ENCODE data around the gene CLDN3. TPM values are rescaled to one million over a fixed set of nuclear protein-coding genes. Genes with fewer than 3 reads are reported as not detected.
A peak's percentile ranks its signal among the peaks of the same experiment; 100 is the strongest.

Gene CLDN3
- total and polyA plus RNA-seq, 9 of the 15 experiments (the other 6 are each of a cell fraction or from before 2014, with no cell fraction given) = 0.29 TPM; not detected in 8

- Histone ChIP-seq H3K9me3 (replicated peaks; ENCODE audit: control insufficient read depth, insufficient read depth, low read depth, low read length) (no peaks in the 10 kb centered on the region), H3K36me3 (ENCODE audit: control insufficient read depth, insufficient read depth, low read length) (no peaks in the 10 kb centered on the region), H3K4me2 (ENCODE audit: insufficient read depth, low read length) (no peak overlapping the region), H4K20me1 (replicated peaks; ENCODE audit: control insufficient read depth, insufficient read depth, low read length) (no peaks in the 10 kb centered on the region), H3K4me1 (replicated peaks in 1 of 2; ENCODE audit: control insufficient read depth in 2 of 2, insufficient read depth in 2 of 2, low read length in 2 of 2) (peaks cover 9 to 13% of the 10 kb centered on the region in 2 experiments; a peak in 4 of 5 replicates), H3K4me3 (no peak overlapping the region), H2AFZ (ENCODE audit: low read depth, low read length) (peak overlapping the region; percentile 87), H3K9ac (ENCODE audit: insufficient read depth in 1 of 2, low read depth in 2 of 2, low read length in 2 of 2) (no peak overlapping the region), H3K27ac (ENCODE audit: extremely low read depth, low read depth, low read length) (peak overlapping the region; percentile 69; the same call in 2 of the 3 replicates), H3K9me1 (ENCODE audit: control insufficient read depth, insufficient read depth, low read length) (no peaks in the 10 kb centered on the region), H3K79me2 (ENCODE audit: control insufficient read depth, insufficient read depth, low read length) (no peaks in the 10 kb centered on the region), H3K27me3 (ENCODE audit: control insufficient read depth in 2 of 2, insufficient read depth in 2 of 2, low read length in 2 of 2) (no peaks in the 10 kb centered on the region)
- no peak for DNase-seq (ENCODE audit: extremely low read depth in 1 of 4, low spot score in 3 of 4)
- ChIA-PET POLR2A (interaction anchor here (1.9 kb wide), 1 partner anchor 36 kb away, joined by 5 read pairs; no protein-coding TSS in a partner anchor), CTCF (ENCODE audit: low intra/inter-chr PET ratio) (no interaction called here)
- no peak for FAIRE-seq
- intact Hi-C loops (cut with micrococcal nuclease) = no loop called here
- WGBS (ENCODE audit: insufficient coverage, low coverage, missing lambda C conversion rate) = 8% methylated on average over 1 of the region's 1 CpG
- BruUV-seq (replicated peaks) = no TSS peak
- in situ Hi-C loops (cut with MboI) = no loop called here
- no peak; the same call in 1 of the 3 replicates for ATAC-seq
- TF ChIP-seq, protein P1, sequence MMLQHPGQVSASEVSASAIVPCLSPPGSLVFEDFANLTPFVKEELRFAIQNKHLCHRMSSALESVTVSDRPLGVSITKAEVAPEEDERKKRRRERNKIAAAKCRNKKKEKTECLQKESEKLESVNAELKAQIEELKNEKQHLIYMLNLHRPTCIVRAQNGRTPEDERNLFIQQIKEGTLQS (IDR thresholded peaks at IDR 0.05) = peak; percentile 30; the same call in 1 of the 2 replicates
- TF ChIP-seq, protein P1 (CRISPR knock-in tag; conservative IDR thresholded peaks at IDR 0.05) = no peak
- TF ChIP-seq, protein P2, sequence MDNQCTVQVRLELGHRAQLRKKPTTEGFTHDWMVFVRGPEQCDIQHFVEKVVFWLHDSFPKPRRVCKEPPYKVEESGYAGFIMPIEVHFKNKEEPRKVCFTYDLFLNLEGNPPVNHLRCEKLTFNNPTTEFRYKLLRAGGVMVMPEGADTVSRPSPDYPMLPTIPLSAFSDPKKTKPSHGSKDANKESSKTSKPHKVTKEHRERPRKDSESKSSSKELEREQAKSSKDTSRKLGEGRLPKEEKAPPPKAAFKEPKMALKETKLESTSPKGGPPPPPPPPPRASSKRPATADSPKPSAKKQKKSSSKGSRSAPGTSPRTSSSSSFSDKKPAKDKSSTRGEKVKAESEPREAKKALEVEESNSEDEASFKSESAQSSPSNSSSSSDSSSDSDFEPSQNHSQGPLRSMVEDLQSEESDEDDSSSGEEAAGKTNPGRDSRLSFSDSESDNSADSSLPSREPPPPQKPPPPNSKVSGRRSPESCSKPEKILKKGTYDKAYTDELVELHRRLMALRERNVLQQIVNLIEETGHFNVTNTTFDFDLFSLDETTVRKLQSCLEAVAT (IDR thresholded peaks at IDR 0.05) = no peak
- TF ChIP-seq, protein P3, sequence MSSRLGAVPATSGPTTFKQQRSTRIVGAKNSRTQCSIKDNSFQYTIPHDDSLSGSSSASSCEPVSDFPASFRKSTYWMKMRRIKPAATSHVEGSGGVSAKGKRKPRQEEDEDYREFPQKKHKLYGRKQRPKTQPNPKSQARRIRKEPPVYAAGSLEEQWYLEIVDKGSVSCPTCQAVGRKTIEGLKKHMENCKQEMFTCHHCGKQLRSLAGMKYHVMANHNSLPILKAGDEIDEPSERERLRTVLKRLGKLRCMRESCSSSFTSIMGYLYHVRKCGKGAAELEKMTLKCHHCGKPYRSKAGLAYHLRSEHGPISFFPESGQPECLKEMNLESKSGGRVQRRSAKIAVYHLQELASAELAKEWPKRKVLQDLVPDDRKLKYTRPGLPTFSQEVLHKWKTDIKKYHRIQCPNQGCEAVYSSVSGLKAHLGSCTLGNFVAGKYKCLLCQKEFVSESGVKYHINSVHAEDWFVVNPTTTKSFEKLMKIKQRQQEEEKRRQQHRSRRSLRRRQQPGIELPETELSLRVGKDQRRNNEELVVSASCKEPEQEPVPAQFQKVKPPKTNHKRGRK (tag; IDR thresholded peaks at IDR 0.05) = 0 out of 2 replicates have a peak, but pooled peaks have one; percentile 47
- no peak for TF ChIP-seq SMARCC2 (IDR thresholded peaks at IDR 0.05; ENCODE audit: low read depth)
- TF ChIP-seq HIVEP1 (CRISPR knock-in tag; IDR thresholded peaks at IDR 0.05) = no peak
- no peak for TF ChIP-seq PML (IDR thresholded peaks at IDR 0.05; ENCODE audit: low read length)
- no peak for TF ChIP-seq FOXA3 (CRISPR knock-in tag; conservative IDR thresholded peaks at IDR 0.05 in 1 of 2, IDR thresholded peaks at IDR 0.05 in 1 of 2)
- no peak for TF ChIP-seq GTF2A2 (tag; IDR thresholded peaks at IDR 0.05)
- TF ChIP-seq, protein P4, sequence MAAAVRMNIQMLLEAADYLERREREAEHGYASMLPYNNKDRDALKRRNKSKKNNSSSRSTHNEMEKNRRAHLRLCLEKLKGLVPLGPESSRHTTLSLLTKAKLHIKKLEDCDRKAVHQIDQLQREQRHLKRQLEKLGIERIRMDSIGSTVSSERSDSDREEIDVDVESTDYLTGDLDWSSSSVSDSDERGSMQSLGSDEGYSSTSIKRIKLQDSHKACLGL (CRISPR knock-in tag; IDR thresholded peaks at IDR 0.05; ENCODE audit: borderline replicate concordance, poor library complexity, severe bottlenecking) = no peak
- TF ChIP-seq ZNF766 (CRISPR knock-in tag; conservative IDR thresholded peaks at IDR 0.05) = no peak
- peak; percentile 87 for TF ChIP-seq RBM25 (IDR thresholded peaks at IDR 0.05; ENCODE audit: low read depth, low read length, severe bottlenecking)
- peak in 1 of 2 experiments; percentile 60; a peak in 1 of 4 replicates for TF ChIP-seq KDM1A (IDR thresholded peaks at IDR 0.05)
- peak; percentile 99 for TF ChIP-seq ZNF121 (CRISPR knock-in tag; conservative IDR thresholded peaks at IDR 0.05)
- TF ChIP-seq HDAC1 (IDR thresholded peaks at IDR 0.05) = 0 out of 4 replicates have a peak, but pooled peaks of 1 of the 2 experiments have one; percentile 19
- TF ChIP-seq BCOR (IDR thresholded peaks at IDR 0.05) = peak; percentile 87
- TF ChIP-seq CREBBP (IDR thresholded peaks at IDR 0.05; ENCODE audit: low read depth, low read length) = no peak
- TF ChIP-seq NFATC3 (IDR thresholded peaks at IDR 0.05) = no peak
- TF ChIP-seq, protein P5, sequence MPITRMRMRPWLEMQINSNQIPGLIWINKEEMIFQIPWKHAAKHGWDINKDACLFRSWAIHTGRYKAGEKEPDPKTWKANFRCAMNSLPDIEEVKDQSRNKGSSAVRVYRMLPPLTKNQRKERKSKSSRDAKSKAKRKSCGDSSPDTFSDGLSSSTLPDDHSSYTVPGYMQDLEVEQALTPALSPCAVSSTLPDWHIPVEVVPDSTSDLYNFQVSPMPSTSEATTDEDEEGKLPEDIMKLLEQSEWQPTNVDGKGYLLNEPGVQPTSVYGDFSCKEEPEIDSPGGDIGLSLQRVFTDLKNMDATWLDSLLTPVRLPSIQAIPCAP (CRISPR knock-in tag; IDR thresholded peaks at IDR 0.05; ENCODE audit: borderline replicate concordance) = no peak
Observed at GRCh38 chr7:73786588-73786987, 16.5 kb upstream of the CLDN3 start.
